Mesodermal cell (in vitro differentiated cells): ENCODE data around the gene SCIMP. TPM values are rescaled to one million over a fixed set of nuclear protein-coding genes. Genes with fewer than 3 reads are reported as not detected.
A peak's percentile ranks its signal among the peaks of the same experiment; 100 is the strongest.

Experiments used
- H3K27ac ChIP-seq: 2 replicates; pipeline ENCODE4 v1.7.0; 2013; ENCODE audit warnings: mild to moderate bottlenecking, low read depth, low read length, moderate library complexity; ENCODE audit not compliant: severe bottlenecking
- H3K36me3 ChIP-seq: 2 replicates; pipeline ENCODE4 v1.7.1; 2013; ENCODE audit warnings: mild to moderate bottlenecking, low read length, moderate library complexity; ENCODE audit not compliant: control insufficient read depth, insufficient read depth
- H3K4me1 ChIP-seq: one replicate; pipeline ENCODE4 v1.7.1; 2013; ENCODE audit warnings: mild to moderate bottlenecking, low read length; ENCODE audit not compliant: insufficient read depth, control insufficient read depth, poor library complexity, severe bottlenecking
- H3K4me3 ChIP-seq: 2 replicates; pipeline ENCODE4 v1.7.0; 2013; ENCODE audit warnings: low read length, control low read depth, mild to moderate bottlenecking; ENCODE audit not compliant: insufficient read depth, poor library complexity, severe bottlenecking; ENCODE audit errors: extremely low read depth
- H3K9me3 ChIP-seq: 2 replicates; pipeline ENCODE4 v1.7.1; 2013; ENCODE audit warnings: mild to moderate bottlenecking, low read length, moderate library complexity; ENCODE audit not compliant: control insufficient read depth
- WGBS, 2 experiments: methylation state at CpG; one replicate each; pipeline ENCODE4 v1.1.5; 2013; ENCODE audit warnings: missing lambda C conversion rate in 2 of 2; ENCODE audit not compliant: insufficient coverage in 2 of 2; 5-methylcytosine and 5-hydroxymethylcytosine counted together
- polyA plus RNA-seq, 2 experiments: library from polyadenylated mRNA; stranded (reverse); fragments of 50-300 nt; gene quantifications; one replicate each; pipeline ENCODE4 v1.2.3, GENCODE V29; 2013

Gene SCIMP
- polyA plus RNA-seq (2013, experiment 1 of 2): not detected
- polyA plus RNA-seq (2013, experiment 2 of 2): not detected

DNA sequence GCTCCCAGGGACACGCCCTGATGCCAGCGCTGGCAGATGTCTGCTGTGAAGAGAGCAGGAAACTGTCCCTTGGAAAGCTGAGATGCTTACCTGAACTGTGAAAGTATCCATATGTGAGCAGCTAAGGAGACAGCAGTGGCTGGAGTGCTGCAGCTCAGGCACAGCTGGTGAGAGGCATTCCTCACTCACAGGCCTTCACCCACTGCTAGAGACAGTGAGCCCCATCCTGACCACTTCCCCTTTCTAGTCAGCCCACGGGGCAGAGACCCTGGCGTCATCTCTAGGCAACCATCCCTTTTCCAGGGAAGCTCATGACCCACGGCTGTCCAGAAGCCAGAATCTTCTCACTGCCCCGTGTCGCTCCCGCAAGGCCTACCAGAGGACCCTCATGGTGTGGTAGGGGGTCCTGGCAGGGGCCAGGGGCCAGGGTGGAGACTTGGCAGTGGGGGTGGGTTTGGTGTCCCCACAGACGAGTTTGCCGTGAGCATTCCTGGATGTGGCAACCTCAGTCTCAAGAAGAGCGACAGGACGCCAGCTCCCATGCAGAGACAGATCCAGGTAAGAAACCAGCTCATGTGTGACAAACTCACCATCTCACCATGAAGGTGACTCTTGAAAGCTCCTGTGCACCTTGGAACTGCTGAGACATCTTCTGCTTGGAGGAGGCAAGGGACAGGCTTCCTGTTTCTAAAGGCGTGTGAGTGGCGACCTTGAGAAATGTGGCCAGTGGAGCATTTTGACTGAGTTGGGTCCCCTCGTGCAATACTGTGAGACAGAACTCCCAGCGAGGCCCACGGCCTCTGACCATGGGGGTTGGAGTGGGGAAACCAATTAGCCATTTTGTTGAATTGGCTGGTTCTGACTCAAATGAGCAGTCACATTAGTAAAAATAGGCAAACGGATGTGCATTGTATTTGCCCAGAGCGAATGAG is at the start of gene SCIMP:
TSS of gene SCIMP (minus strand) at position 216 of the 932 bp plus-strand sequence. CDS start at position 111, 105 bp downstream.
- no peak within 1 kb of the TSS for H3K4me3 ChIP-seq
- no peaks in the 10 kb centered on the region for H3K36me3 ChIP-seq
- H3K4me1 ChIP-seq: no peaks in the 10 kb centered on the region
- no peak within 1 kb of the TSS for H3K27ac ChIP-seq
- no peaks in the 10 kb centered on the region for H3K9me3 ChIP-seq
- 88 to 95% methylated on average over 13 to 16 of the region's 19 CpGs for WGBS, 2 experiments

DNA sequence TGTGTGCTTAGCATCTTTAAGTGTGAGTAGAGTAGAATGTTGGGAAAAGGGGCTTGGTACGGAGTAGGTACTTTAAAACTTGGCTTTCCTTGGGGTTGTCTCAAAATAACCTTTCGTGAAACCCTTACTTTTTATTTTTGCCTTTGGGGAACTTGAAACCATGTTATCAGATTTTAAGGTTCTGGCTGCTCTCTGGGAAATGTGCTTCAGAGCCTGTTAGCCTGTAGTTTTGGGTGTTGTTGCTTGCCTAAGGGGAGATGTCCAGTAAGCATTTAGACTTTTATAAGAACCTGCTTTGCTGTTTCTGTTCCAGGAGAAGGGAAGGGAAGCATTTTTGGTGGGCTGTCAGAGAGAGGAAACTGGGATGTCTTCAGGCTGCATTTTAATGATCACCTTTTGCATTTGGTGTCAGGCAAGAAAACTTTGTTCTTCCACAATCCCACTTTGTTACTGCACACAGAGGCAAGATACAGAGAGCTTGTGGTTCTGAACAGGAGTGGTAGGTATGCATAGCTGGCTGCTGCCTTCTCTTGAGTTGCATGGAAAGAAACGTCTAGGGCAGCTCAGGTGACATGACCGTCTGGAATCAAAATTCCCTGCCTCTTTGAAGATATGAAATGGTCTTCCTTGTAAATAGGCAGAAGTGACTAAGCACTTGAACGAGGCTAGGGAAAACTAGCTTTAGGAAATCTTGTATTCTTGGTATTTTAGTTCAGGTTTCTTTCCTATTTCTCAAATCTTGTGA is 49.1 kb upstream of the SCIMP start:
- Histone ChIP-seq H3K36me3 (peaks cover 9% of the 10 kb centered on the region), H3K27ac (no peak overlapping the region)
- whole genome bisulfite sequencing, 2 experiments: 81 to 94% methylated on average over 4 of the region's 5 CpGs

GRCh38 chr17:5282642-5283217 is 48.1 kb upstream of the SCIMP start:
- Histone ChIP-seq H3K36me3 (peaks cover 9% of the 10 kb centered on the region), H3K4me3 (peak overlapping the region; percentile 52), H3K4me1 (peaks cover 7% of the 10 kb centered on the region), H3K27ac (no peak overlapping the region), H3K9me3 (no peaks in the 10 kb centered on the region)
- 1 to 3% methylated on average over 3 to 14 of the region's 34 CpGs for WGBS, 2 experiments

More for the DNA sequence above, 49.1 kb upstream of the SCIMP start:
- peak overlapping the region; percentile 52 for H3K4me3 ChIP-seq
- no peaks in the 10 kb centered on the region for H3K9me3 ChIP-seq
- peaks cover 7% of the 10 kb centered on the region for H3K4me1 ChIP-seq

DNA sequence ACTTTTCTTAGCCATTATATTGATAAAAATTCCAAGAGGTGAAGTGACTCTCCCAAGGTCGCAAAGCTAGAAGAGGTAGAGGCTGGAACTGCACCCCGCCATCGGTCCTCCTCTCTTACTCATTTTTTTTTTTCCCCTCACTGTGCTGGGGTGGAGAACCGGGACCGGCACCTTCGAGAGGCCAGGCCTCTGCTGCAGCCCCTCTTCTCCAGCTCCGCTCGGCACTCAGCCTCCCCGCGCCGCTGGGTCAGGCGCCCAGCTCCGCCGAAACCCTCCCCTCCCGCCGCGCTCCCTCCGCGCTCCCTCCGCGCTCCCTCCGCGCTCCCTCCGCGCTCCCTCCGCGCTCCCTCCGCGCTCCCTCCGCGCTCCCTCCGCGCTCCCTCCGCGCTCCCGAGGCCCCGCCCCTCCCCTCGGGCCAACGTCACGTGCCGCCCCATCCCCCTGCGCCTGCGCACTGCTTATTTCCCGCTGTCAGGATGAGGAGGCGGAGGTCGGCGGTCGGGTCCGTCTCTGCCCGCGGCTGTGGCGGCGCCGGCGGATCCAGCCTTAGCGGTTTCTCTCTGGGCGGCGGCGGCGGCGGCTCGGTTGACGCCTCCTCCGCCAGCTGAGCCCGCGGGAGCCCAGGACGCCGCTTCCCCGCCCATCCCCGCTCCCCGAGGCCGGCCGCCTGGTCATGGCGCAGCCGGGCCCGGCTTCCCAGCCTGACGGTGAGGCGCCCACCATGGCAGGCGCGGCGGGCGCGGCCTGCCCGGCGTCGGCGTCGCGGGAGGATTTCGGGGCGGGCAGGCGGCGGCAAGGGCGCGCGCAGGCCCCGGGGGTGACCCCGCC is 47.4 kb upstream of the SCIMP start, which contains the start of gene RABEP1:
TSS of gene RABEP1 (plus strand) at position 471 of the 828 bp plus-strand sequence. CDS start at position 674, 203 bp downstream.
- H3K4me1 ChIP-seq: peaks cover 7% of the 10 kb centered on the region
- peak within 1 kb of the TSS; percentile 81 for H3K27ac ChIP-seq
- H3K36me3 ChIP-seq: peaks cover 9% of the 10 kb centered on the region
- peak within 1 kb of the TSS; percentile 52 for H3K4me3 ChIP-seq
- no peaks in the 10 kb centered on the region for H3K9me3 ChIP-seq
- WGBS, 2 experiments: 1% methylated on average over 36 to 40 of the region's 98 CpGs

- H3K27ac ChIP-seq: no peak overlapping the region
- H3K36me3 ChIP-seq: no peaks in the 10 kb centered on the region
- H3K9me3 ChIP-seq: no peaks in the 10 kb centered on the region
- 92 to 93% methylated on average over 2 to 6 of the region's 6 CpGs for WGBS, 2 experiments
- H3K4me1 ChIP-seq: no peaks in the 10 kb centered on the region
- no peak overlapping the region for H3K4me3 ChIP-seq
Measured at GRCh38 chr17:5272322-5272721, 37.7 kb upstream of the SCIMP start.

DNA sequence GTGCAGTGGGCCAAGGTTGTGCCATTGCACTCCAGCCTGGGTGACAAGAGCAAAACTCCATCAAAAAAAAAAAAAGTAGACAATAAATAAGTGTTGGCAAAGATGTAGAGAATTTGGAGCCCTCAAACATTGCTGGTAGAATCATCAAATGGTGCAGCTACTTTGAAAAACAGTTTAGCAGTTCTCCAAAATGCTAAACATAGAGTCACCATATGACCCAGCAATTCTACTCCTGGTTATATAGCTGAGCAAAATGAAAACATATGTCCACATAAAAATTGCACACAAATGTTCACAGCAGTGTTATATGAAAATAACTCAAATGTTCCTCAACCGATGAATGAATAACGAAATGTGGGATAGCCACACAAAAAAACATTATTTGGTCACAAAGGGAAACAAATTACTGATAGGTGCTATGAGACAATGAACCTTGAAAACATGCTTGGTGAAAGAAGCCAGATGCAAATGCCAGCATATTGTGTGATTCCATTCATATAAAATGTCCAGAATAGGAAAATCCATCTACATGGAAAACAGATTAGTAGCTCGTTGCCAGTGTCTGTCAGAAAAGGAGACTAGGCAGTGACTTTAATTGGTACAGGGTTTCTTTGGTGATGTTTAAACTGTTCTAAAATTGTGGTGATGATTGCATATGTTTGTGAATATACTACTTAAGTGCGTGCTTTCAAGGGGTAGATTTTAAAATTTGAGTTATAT is 34.7 kb upstream of the SCIMP start:
- Histone ChIP-seq H3K36me3 (no peaks in the 10 kb centered on the region), H3K4me1 (no peaks in the 10 kb centered on the region), H3K9me3 (no peaks in the 10 kb centered on the region), H3K4me3 (no peak overlapping the region), H3K27ac (no peak overlapping the region)
- 63 to 90% methylated on average over 1 to 3 of the region's 4 CpGs for WGBS, 2 experiments

GRCh38 chr17:5264893-5265292 is 30.2 kb upstream of the SCIMP start:
- Histone ChIP-seq H3K9me3 (no peaks in the 10 kb centered on the region), H3K4me3 (no peak overlapping the region), H3K27ac (no peak overlapping the region), H3K36me3 (no peaks in the 10 kb centered on the region), H3K4me1 (no peaks in the 10 kb centered on the region)
- WGBS, 2 experiments: 92 to 93% methylated on average over 3 of the region's 3 CpGs

GRCh38 chr17:5263441-5263840 is 28.8 kb upstream of the SCIMP start:
- Histone ChIP-seq H3K27ac (no peak overlapping the region), H3K4me1 (no peaks in the 10 kb centered on the region), H3K36me3 (no peaks in the 10 kb centered on the region), H3K9me3 (no peaks in the 10 kb centered on the region), H3K4me3 (no peak overlapping the region)
- 89 to 100% methylated on average over 3 to 4 of the region's 6 CpGs for WGBS, 2 experiments

DNA sequence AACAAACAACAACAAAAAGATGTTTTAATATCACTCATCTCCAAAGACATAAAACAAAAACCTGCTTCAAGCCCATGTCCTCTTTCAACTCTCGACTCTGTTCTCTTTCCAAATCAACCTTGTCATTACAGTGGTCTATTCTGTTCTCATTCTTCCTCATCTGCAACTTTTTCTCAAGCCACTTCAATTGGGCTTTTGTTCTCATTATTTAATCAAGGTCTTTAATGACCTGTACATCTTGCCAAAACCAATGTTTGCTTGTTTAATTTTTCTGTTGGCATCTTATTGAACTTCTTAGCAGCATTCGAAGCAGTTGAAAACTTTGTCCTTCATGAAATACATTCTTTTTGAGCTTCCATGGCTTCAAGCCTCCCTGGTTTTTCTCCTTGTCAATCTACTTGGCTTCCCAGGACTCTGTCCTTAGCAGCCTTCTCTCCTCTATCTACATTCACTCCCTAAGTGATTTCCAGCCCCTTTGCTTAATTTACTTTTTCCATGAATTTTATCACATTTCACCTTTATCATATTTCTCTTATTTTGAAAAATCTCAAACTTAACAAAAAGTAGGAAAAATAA is 27.8 kb upstream of the SCIMP start:
- WGBS, 2 experiments: 75 to 84% methylated on average over 2 of the region's 2 CpGs
- no peaks in the 10 kb centered on the region for H3K9me3 ChIP-seq

More for the DNA sequence above, 27.8 kb upstream of the SCIMP start:
- Histone ChIP-seq H3K4me3 (no peak overlapping the region), H3K27ac (no peak overlapping the region), H3K4me1 (no peaks in the 10 kb centered on the region), H3K36me3 (no peaks in the 10 kb centered on the region)
